GM12864 (cell line): ENCODE results near the gene KRT33A.

Source experiments
- DNase-seq: peaks from one replicate; pipeline ENCODE4 v3.0.0-alpha.2; 2011; ENCODE audit warnings: low read depth
- H3K4me3 ChIP-seq: 2 replicates; pipeline ENCODE4 v1.5.1; 2011; ENCODE audit warnings: mild to moderate bottlenecking, low read depth, low read length, control low read depth
- CTCF ChIP-seq: IDR thresholded peaks from 2 replicates; pipeline ENCODE4 v1.5.1; 2011; ENCODE audit warnings: low read depth, mild to moderate bottlenecking, moderate library complexity, low read length, control low read depth, inconsistent platforms; ENCODE audit errors: missing control alignments

Gene KRT33A

DNA sequence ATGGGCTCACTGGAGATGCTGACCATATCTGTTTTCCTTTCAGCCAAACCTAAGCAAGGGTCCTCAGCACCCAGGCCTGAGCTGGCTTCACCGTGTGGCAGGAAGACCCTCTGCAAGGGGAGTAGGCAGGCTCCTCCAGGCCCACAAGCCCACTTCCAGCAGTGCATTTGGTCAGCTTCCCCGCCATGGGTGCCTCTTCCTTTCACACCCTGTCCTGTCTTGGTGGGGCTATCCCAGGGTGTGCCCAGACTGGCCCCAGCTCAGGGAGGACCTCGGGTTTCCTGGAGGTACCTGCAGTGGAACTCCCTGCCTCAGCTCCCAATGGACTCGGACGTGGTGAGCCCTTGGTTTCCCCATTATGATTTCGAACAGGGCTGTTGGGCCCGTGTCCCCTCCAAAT lies 22.4 kb downstream of the KRT33A start:
- DNase-seq, result no peak
- TF ChIP-seq CTCF, result no peak
- no peak overlapping the region for H3K4me3 ChIP-seq

- TF ChIP-seq CTCF, result no peak
- no peak for DNase-seq
- H3K4me3 ChIP-seq, result no peak overlapping the region
Observed at GRCh38 chr17:41327411-41328120, 23.1 kb downstream of the KRT33A start.

- H3K4me3 ChIP-seq, result no peak overlapping the region
- no peak for DNase-seq
- no peak for TF ChIP-seq CTCF
Observed at GRCh38 chr17:41326173-41327145, 24.2 kb downstream of the KRT33A start.

DNA sequence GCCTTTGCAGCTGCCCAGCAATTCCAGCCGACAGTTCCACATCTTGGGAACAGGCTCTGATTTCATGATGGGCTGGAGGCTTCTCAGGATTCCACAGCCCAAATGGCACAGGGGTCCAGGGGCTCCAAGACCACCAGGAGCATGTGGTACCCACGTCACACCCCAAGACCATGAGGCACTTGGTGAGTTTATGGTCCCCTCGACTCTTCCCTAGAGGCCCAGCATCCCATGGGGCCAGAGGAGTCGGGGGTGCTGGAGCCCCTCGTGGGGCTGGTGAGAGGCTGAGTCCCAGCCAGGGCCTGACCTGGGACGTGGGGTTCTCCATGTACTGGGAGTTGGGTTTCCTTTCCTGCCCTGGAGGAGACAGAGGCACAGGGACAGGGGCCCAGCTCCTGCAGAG lies 25.0 kb downstream of the KRT33A start:
- no peak for TF ChIP-seq CTCF
- no peak for DNase-seq
- no peak overlapping the region for H3K4me3 ChIP-seq

- no peak for TF ChIP-seq CTCF
- DNase-seq, result no peak
- no peak overlapping the region for H3K4me3 ChIP-seq
Observed at GRCh38 chr17:41325126-41325525, 25.5 kb downstream of the KRT33A start.

- DNase-seq, result no peak
- no peak for TF ChIP-seq CTCF
- no peak overlapping the region for H3K4me3 ChIP-seq
Observed at GRCh38 chr17:41324180-41325075, 26.2 kb downstream of the KRT33A start.
